H1 (cell line): ENCODE data around the gene PDIA2. TPM values are rescaled to one million over a fixed set of nuclear protein-coding genes. Genes with fewer than 3 reads are reported as not detected.

Experiments used
- CHD7 ChIP-seq: fragments of 300-600 bp; sonication (generic); IDR thresholded peaks from 2 replicates; pipeline ENCODE4 v1.7.1; 2012; ENCODE audit warnings: low read length, moderate library complexity, mild to moderate bottlenecking, inconsistent platforms; ENCODE audit not compliant: insufficient replicate concordance
- CTBP2 ChIP-seq: IDR thresholded peaks from 2 replicates; pipeline ENCODE4 v1.7.0; 2011; ENCODE audit warnings: borderline replicate concordance, mild to moderate bottlenecking, moderate library complexity, mixed read lengths, low read length; ENCODE audit not compliant: insufficient read depth, insufficient read length
- EZH2 ChIP-seq: fragments of 200-600 bp; sonication (generic); IDR thresholded peaks from 2 replicates; pipeline ENCODE4 v1.7.1; 2012; ENCODE audit warnings: low read depth, mild to moderate bottlenecking, moderate library complexity, low read length, inconsistent platforms; ENCODE audit not compliant: severe bottlenecking
- HDAC2 ChIP-seq, 2 experiments: fragments of 300-600 bp in 1 of 2; sonication (generic) in 1 of 2; IDR thresholded peaks; 2 replicates each; pipeline ENCODE4 v1.6.1; 2011 to 2012; ENCODE audit warnings: low read depth in 2 of 2, low read length in 2 of 2, mild to moderate bottlenecking in 2 of 2, moderate library complexity in 2 of 2, borderline replicate concordance in 1 of 2, inconsistent platforms in 1 of 2
- POU5F1 ChIP-seq: IDR thresholded peaks from 2 replicates; pipeline ENCODE4 v1.6.1; 2011; ENCODE audit warnings: low read depth, mild to moderate bottlenecking, low read length, moderate library complexity
- RFX5 ChIP-seq: IDR thresholded peaks from 2 replicates; pipeline ENCODE4 v1.6.1; 2011; ENCODE audit warnings: low read depth, low read length, improper control_type of control experiment, borderline replicate concordance
- RNF2 ChIP-seq: fragments of 200-900, 300-1000 bp; sonication (generic); IDR thresholded peaks from 2 replicates; pipeline ENCODE4 v1.7.1; 2016; ENCODE audit warnings: borderline replicate concordance, low read depth, mild to moderate bottlenecking, antibody characterized with exemption, low read length; ENCODE audit not compliant: poor library complexity, severe bottlenecking; ENCODE audit errors: missing control alignments
- SP4 ChIP-seq: IDR thresholded peaks from 2 replicates; pipeline ENCODE4 v1.6.1; 2012; ENCODE audit warnings: low read length, inconsistent platforms
- TEAD4 ChIP-seq: IDR thresholded peaks from 2 replicates; pipeline ENCODE4 v1.6.1; 2012; ENCODE audit warnings: low read depth, low read length, inconsistent platforms, mixed read lengths
- polyA plus RNA-seq, 7 experiments: library from polyadenylated mRNA; depleted of rRNA in 3 of 7; stranded (reverse) in 5 of 7; unstranded in 2 of 7; fragments of >200 nt in 5 of 7; fragments of 200-250 nt in 2 of 7; gene quantifications; 1 replicate in 5 of 7; 2 replicates in 1 of 7; 4 replicates in 1 of 7; pipeline versions ENCODE4 v1.2.1 to v1.2.3, GENCODE V29; 2011 to 2013; ENCODE audit warnings: missing spikeins in 2 of 7, mixed read lengths in 2 of 7
- total RNA-seq: library from RNA; stranded (reverse); fragmentation: NEBNext Ultra II Directional; extraction: Animal tissue kit (Norgen Biotek cat#: 25700); gene quantifications from 2 replicates; pipeline ENCODE4 v1.2.1, GENCODE V29; 2021

The PDIA2 gene
- total and polyA plus RNA-seq, 2 of the 8 experiments (the other 6 are each of a cell fraction or from before 2014, with no cell fraction given): 0.34 to 0.50 TPM

GRCh38 chr16:280005-280460 is 2.9 kb upstream of the PDIA2 start (continued):
- TF ChIP-seq SP4 (no peak), RFX5 (no peak), RNF2 (no peak), HDAC2 (IDR thresholded peaks at IDR 0.05; ENCODE audit: borderline replicate concordance in 1 of 2, low read depth in 2 of 2, low read length in 2 of 2) (no peak), EZH2 (no peak), POU5F1 (no peak), CTBP2 (no peak), TEAD4 (no peak), CHD7 (no peak)
